Measurements from ENCODE around the gene SLC9A3.
"Not testable (repeated sequence)": the region's sequence is repeated elsewhere in the genome, so short reads cannot be mapped to it uniquely, and the experiment has no call there.

SLC9A3 gene

DNA sequence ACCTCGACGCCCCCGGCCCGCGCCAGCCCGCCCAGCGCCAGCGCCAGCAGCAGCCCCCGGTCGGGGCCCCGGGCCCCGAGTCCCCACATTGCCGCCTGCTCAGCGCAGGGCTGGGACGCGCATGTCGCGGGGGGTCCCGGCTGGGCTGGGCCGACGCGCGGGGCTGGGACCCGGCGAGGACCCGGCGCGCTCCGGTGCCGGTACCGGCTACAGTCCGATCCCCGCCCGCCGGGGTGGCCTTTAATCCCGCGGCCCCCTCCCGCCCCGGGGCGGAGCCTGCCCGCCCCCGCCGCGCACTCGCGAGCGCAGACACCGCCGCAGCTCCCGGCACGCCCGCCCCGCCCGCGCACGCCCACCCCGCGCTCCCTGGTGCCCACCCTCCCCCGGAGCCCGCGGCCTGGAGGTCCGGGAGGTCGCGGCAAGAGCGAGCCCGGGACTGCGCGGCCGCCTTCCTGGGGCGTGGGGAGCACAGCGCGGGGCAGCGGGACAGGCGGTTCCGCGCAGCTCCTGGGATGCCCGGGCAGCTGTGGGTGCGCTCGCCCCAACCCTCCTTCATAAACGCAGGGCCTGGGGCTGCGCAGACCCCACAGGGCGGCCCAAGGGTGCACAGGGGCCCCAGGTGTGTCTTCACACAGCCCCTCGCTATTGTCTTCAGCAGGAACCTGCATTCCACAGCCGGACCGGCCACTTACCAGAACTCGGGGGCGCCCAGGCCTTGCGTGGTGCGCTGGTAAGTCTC lies at the start of gene SLC9A3:
SLC9A3 (minus strand) TSS at position 216 of the 739 bp plus-strand sequence.
- DNase-seq (ENCODE audit: low read depth in 2 of 2, low spot score in 1 of 2): no peak

DNA sequence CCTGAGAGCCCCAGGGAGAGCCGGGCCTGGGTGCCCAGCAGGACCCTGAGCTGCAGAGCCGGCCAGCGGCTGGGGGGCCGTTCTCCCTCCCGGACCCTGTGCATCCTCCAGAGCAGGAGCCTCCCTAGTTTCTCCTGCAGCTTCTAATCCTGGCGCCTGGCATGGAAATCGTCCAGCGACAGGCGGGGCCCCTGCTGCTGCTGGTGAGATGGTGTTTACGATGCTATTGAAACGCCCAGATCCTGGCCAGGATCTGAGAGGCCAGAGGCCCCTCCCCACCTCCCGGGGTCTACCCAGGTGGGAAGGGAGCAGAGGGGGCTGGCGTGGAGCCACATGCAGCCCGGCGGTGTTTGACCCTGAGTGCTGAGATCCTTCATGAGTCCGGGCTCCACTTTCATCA lies 49.7 kb upstream of the SLC9A3 start:
- no peak for DNase-seq (ENCODE audit: low read depth in 2 of 2, low spot score in 1 of 2)

DNA sequence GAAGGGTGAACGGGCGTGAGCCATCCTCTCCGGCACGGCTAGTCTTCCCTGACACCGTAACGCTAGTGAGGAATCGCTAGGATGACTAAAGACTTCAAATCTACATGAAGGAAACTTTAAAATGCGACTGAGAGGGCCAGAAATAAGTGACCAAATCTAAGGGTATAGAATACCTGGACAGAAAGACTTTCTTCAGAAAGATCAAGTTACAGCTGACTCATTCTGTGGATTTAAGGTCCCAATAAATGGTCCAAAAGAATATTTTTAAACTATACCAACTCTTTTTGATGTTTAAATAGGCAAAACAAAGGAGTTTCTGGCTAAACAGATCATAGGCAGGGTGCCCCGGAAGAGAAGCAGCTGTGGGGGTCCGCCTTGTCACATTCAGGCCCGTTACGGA lies 49.0 kb upstream of the SLC9A3 start:
- no peak for DNase-seq (ENCODE audit: low read depth in 2 of 2, low spot score in 1 of 2)

DNA sequence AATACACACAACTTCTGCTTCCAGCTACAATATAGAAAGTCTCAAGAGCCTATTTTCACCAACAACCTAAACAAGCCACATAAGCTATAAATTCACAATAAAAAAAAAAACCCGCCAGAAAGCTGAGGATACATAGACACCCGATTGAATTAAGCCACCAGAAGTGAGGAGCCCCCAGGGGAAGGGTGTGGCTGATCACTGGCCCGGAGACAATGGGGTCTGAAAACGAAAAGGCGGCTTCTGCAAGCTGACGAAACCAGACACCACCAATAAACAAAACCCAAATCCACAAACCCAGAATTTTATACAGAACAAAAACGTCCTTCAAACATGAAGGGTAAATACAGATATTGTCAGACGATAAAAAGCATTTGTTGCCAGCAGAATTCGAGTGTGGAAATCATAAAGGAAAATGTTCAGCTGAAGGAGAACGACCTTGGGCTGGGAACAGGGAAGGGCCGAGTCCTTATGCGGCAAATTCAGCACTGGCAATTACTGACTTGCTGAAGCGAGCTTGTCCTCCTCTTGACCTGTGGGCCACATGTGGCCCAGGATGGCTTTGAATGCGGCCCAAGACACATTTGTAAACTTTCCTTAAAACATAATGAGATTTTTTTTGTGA lies 48.3 kb upstream of the SLC9A3 start:
- DNase-seq (ENCODE audit: low read depth in 2 of 2, low spot score in 1 of 2): no peak

DNA sequence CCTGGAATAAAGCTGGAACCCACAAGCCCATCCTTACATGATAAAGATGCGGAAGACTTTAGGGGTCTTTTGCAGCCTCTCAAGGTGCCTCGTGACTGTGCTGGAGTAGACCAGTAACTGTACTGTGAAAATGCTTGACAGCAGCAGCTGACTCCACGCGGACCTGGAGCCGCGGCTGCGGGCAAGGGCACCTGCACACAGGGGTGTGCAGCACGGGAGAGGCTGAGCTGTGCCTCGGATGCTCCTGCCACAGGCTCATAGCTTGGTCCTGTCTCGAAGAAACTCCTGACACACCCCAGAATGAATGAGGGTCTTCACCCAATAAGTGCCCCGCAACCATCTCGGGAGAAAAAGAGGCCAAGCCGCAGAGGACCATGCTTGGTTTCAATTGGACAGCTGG lies 47.5 kb upstream of the SLC9A3 start:
- DNase-seq (ENCODE audit: low read depth in 2 of 2, low spot score in 1 of 2): no peak

DNA sequence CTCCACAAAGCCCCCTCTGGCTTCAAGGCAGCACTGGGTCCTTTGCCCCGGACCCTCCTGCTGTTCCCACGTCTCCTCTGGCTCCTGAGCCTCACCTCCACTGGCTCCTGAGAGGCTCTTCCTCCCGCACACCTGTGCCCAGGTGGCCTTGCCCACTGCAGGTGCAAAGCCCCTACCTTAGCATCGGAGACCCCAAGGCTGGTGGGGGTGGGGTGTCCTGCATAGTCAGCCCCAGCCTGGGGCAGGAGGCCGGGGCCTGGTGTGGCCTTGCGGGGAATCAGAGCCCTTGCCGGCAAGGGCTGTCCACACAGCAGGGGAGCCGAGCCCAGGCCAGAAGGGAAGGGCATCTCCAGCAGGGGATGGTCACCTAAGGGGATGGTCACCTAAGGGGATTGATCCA lies 46.6 kb upstream of the SLC9A3 start:
- no peak for DNase-seq (ENCODE audit: low read depth in 2 of 2, low spot score in 1 of 2)

DNA sequence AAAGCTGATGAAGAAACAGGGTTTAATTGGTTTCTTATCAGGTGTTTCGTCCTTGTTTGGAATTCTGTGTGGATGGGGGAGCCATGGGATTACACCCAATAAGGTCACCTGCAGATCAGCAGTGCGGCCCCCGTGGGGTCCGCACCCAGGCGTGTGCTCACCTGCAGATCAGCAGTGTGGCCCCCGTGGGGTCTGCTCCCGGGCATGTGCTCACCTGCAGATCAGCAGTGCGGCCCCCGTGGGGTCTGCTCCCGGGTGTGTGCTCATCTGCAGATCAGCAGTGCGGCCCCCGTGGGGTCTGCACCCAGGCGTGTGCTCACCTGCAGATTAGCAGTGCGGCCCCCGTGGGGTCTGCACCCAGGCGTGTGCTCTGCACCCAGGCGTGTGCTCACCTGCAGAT lies 46.2 kb upstream of the SLC9A3 start:
- no peak for DNase-seq (ENCODE audit: low read depth in 2 of 2, low spot score in 1 of 2)

DNA sequence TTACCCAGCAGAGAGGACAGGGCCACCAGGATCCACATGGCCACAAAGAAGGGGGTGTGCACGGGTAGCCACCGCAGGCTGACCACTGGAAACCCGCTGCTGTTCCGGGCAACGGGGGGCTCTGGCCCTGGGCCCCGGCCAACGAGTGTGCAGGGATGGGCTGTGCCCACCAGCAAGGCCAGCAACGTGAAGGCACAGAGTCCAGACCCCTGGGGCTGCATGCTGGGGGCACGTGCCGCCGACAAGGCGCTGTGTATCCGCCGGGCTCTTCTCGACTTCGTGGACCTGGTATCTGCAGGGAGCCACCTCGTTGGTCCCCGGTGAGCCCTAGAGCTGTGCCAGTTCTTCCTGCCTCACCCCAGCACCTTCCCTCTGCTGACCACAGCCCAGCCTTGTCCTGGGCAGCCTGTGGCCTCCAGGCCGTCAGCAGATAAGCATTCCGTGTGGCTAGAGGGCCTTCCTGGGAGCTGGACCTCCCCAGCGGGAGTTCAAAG lies 45.7 kb upstream of the SLC9A3 start:
- no peak for DNase-seq (ENCODE audit: low read depth in 2 of 2, low spot score in 1 of 2)

DNA sequence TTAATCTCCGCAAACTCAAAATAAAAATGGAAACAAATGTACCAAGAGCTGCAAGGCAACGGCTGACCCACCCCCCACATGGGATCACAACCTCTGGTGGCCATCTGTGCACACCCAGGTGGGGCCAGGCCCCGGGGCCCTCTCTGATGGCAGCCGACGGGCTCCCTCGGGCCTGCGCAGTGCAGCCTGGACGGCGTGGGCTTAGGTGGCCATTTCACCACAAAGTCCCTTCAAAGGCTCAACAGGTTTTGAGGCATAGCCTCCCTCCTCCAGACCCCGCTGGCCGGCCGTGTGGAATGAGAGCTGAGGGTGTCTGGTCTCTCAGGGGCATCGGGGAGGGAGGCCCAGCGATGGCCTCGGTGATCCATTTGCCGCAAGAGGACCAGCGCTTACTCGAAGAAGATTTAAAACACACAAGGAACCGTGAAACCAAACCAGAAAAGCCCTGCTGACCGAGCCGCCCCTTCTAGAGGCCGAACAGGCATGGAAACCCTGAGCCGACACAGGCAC lies 45.2 kb upstream of the SLC9A3 start:
- no peak for DNase-seq (ENCODE audit: low read depth in 2 of 2, low spot score in 1 of 2)

DNA sequence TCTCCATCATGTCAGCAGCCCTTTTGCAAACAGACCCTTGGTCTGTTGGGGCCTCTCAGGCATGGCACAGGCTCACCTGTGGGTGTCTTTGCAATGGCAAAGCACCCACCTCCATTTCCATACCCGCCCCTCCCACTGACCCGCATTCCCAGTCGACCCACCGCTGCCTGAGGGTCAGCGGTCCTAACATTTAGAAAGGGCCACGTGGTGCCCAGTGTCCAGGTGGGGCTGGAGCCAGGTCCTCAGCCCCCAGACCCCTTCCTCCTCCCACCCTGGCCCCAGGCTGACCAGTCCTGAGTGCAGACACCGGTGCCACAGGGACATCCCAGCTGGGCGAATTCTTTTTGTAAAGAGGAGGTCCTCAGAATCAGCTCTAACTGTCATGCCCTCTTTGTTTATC lies 44.6 kb upstream of the SLC9A3 start:
- DNase-seq (ENCODE audit: low read depth in 2 of 2, low spot score in 1 of 2): no peak

DNA sequence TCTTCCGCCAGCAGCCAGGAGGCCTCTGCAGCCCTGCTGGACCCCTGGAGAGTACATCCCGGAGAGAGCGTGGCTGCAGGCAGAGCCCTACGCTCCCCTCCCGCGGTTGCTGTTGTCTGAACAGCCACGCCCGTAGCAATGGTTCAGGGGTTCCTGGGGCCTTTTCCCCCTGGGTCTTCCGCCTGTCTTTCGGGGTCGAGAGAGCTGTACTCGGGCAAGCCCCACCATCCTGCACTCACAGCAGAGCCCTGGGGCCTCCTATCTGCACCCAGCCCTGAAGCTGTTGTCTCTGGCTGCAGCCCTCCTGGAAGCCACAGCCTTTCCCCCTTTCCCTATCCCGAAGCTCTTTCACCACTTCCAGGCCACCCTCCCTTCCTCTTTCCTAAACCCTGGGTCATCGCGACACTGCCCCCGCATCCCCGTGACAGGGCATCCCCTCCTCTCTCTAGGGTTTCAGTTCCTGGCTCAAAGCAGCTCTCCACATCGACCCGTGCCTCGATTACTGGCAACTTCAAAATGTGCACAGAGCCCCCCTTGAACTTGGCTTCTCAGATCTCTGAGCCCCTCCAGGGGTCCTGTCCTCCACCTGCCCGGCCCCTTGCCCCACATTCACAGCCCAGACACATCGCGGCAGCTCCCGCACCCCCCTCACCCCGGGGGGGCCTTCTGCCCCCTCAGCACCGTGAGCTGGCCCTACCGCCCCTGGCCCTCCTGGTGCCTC lies 44.0 kb upstream of the SLC9A3 start:
- no peak for DNase-seq (ENCODE audit: low read depth in 2 of 2, low spot score in 1 of 2)

DNA sequence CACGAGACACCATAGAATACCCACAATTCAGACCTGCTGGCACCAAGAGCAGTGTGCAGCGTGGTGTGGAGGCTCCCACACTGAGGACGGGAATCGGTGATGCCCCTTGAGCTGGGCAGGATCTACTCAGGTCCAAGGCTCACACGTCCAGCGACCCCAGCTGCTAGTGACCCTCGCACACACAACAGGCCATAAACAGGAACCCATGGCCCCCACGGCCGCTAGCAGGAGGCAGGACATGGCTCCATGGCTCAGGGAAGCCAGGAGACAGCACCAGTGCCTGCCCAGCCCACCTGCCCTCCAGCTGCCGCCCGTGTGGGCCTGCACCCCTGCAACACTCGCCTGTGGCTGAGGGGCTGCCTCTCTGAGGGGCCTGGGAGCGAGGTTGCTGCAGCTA lies 43.4 kb upstream of the SLC9A3 start:
- DNase-seq (ENCODE audit: low read depth in 2 of 2, low spot score in 1 of 2): no peak

DNA sequence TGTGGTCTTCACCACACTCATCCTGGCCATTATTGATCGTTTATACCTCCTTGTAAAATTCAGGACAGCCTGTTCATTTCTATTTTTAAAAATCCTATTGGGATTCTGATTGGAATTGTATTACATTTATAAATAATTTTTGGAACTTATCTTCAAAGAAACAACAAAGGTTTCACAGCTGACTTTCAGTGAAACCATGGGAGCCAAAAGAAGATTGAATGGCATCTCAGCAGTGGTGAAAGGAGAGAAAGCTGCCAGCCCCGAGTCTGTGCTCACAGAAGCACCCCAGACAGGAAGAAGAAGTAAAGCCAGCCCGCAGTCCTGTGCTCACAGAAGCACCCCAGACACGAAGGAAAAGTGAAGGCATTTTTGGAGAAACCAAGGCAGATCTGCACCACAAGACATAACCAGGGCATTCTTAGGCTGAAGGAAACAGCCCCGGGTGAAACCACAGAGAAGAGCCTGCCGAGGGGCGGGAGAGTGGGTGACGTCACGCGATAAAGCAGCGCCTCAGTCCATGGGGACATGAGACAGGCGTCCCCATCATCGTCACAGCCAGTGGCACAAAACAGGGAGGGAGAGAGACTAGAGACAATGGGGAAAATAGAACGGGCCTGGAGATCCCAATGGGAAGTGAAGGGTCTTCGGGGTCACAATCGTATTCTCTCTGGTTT lies 42.5 kb upstream of the SLC9A3 start:
- DNase-seq (ENCODE audit: low read depth in 2 of 2, low spot score in 1 of 2): no peak

DNA sequence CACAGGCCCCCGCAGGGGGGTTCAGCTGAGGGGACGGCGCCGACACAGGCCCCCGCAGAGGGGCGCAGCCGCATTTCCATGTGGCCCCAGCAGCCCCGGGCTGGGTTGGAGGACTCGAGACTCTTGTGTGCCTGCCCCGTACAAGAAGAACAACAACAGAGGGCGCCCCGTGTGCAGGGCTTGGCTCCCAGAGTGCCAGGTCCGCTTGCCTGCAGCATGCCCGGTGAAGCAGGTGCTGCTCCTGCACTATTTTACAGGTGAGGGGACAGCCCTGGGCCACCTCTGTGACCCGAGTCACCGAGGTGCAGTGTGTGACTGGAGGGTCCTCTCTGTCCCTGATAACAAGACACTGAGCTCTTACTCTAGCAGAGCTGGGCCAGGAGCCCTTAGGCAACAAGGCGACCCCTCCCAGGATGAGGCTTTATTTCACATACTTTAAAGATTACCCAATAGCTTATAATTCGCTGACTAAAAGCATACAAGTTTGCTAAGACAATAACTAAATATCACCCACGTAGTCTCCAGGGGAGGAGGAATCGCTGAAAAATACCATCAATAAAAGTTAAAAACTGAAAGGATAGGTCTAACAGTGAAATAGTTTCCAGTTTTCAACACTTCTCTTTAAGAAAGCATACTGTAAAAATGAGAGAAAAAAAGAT lies 41.7 kb upstream of the SLC9A3 start:
- DNase-seq (ENCODE audit: low read depth in 2 of 2, low spot score in 1 of 2): no peak

DNA sequence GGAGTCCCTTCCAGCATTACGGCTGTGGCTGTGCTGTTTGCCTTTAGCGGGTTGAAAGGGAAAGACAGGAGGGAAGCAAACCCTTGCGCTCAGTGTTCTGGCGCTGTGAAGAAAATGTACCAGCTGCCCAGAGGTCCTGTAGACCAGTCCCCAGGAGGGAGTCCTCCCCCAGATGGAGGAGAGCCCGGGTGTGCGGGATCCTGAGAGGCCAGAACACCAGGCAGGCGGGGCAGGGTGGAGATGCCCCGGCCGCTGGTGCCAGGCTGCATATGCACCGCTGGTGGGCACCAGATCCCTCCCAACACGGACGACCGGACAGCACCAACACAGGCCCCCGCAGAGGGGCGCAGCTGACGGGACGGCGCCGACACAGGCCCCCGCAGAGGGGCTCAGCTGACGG lies 37.2 kb upstream of the SLC9A3 start:
- DNase-seq (ENCODE audit: low read depth in 2 of 2, low spot score in 1 of 2): no peak

DNA sequence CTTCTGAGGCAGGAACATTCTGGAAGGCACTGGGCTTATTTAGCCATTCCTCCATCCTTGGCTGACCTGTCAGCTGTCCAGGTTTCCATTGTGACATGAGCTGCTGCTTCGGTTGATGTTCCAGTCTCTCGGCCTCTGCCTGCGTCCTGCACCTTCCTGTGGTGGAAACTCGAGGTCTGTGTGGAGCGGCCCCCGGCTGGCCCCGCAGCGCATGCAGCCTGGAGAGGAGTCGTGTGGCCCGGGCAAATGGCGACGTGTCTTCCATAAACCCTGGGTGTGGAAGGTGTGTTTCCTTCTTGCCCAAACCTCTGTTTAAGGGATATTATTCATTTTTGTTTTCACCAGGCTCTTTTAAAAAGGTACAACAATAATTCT lies 36.5 kb upstream of the SLC9A3 start:
- DNase-seq (ENCODE audit: low read depth in 2 of 2, low spot score in 1 of 2): no peak

DNA sequence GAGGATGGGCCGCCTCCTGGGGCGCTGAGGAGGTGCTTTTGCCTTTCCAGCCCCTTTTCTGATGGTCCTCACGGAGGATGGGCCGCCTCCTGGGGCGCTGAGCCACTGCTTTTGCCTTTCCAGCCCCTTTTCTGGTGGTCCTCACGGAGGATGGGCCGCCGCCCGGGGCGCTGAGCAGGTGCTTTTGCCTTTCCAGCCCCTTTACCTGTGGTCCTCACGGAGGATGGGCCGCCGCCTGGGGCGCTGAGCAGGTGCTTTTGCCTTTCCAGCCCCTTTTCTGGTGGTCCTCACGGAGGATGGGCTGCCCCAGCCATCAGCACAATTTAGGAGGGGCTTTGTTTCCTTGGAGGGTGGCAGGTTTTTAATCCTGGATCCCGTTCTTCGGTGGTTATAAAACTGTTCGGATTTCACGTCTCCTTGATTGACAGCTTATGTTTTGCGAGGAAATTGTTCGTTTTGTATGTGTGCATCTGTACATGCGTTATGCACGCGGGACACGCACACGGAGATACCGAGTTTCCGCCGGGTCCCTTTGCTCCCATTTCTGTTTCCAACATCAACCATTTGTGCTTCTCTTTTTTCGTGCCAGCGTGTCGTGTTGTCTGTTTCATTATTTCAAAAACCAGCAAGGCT lies 34.7 kb upstream of the SLC9A3 start:
- no peak for DNase-seq (ENCODE audit: low read depth in 2 of 2, low spot score in 1 of 2)

DNA sequence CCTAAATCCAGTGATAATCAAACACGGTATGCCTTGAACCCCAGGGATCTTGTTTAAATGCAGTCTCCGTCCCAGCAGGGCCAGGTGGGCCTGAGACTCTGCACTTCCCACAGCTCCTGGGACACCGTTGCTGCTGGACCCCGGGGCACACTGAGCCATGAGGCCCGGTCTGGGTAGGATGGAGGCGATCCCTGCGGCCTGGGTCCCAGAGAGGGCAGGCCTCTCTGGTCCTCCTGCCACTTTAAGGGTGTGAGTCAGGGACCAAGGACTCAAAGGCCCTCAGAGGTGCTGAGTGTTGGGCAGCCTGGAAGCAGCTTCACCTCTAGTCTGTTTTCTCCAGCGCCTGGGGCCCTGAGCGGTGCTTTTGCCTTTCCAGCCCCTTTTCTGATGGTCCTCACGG lies 34.1 kb upstream of the SLC9A3 start:
- no peak for DNase-seq (ENCODE audit: low read depth in 2 of 2, low spot score in 1 of 2)

DNA sequence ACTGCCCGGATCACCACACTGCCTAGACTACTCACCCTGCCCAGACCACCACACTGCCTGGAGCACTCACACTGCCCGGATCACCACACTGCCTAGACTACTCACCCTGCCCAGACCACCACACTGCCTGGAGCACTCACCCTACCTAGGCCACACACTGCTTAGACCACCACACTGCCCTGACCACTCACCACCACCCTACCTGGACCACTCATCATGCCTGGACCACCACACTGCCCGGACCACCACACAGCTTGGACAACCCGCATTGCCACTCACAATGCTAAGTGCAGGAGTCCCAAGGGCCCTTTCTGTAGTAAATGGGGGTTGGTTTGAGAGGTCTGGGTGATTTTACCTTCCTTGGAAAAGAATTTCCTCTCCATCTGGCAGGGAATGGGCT lies 33.7 kb upstream of the SLC9A3 start:
- not testable (repeated sequence) for DNase-seq (ENCODE audit: low read depth in 2 of 2, low spot score in 1 of 2)

DNA sequence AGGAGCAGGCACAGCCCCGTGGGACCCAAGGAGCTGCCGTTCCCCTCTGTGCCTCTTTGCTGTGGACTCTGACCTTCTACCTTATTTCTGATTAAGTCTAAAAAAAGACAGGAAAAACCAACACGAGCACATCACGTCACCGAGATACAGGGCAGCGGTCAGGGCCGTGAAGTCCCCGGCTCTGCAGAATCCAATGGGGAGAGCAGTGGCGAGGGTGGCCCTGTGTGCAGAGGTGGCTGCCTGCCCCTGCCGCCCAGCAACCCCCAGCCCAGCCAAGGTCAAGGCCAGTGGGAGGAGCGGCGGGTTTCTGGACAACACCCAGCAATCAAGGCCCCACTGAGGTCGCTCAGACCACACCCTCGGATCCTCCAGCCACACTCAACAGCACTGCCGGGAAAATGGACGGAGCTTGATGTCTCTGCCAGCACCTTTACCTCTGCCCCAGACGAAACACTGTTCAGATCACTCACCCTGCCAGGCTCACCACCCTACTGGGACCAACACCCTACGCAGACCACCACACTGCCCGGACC lies 32.7 kb upstream of the SLC9A3 start:
- DNase-seq (ENCODE audit: low read depth in 2 of 2, low spot score in 1 of 2): no peak
